Vagina (tissue), 2 donors: Measurements from ENCODE around the gene PDCD10.

ENCODE experiments used
- CTCF ChIP-seq, 3 experiments: fragments of 450-650 bp in 2 of 3; fragments of 200-600 bp in 1 of 3; sonication (generic) in 1 of 3; IDR thresholded peaks; one replicate each; pipeline ENCODE4 v1.5.1; 2017 to 2019; ENCODE audit warnings: antibody characterized with exemption in 3 of 3, mild to moderate bottlenecking in 2 of 3, moderate library complexity in 2 of 3
- POLR2A ChIP-seq, 2 donors: fragments of 450-650 bp; IDR thresholded peaks; one replicate each; pipeline ENCODE4 v1.6.1; 2017; ENCODE audit warnings: antibody characterized with exemption in 2 of 2, mild to moderate bottlenecking in 2 of 2, moderate library complexity in 2 of 2
- POLR2AphosphoS5 ChIP-seq, 2 donors: sonication (generic); formaldehyde crosslinking; IDR thresholded peaks; one replicate each; pipeline ENCODE4 v1.9.0; 2017; ENCODE audit warnings: antibody characterized with exemption in 2 of 2, mild to moderate bottlenecking in 2 of 2, low read depth in 1 of 2; ENCODE audit not compliant: insufficient read depth in 1 of 2

- TF ChIP-seq CTCF (IDR thresholded peaks at IDR 0.05) (no peak), POLR2A (IDR thresholded peaks at IDR 0.05) (no peak), POLR2AphosphoS5 (IDR thresholded peaks at IDR 0.05; ENCODE audit: insufficient read depth in 1 of 2, low read depth in 1 of 2) (no peak)
Measured at GRCh38 chr3:167705840-167706239, 28.9 kb downstream of the PDCD10 start.
